ENCODE measurements around the gene CTSK.
"Not testable (repeated sequence)": the region's sequence is repeated elsewhere in the genome, so short reads cannot be mapped to it uniquely, and the experiment has no call there.

Gene CTSK

GRCh38 chr1:150808121-150808520 is at the start of gene CTSK:
CTSK (minus strand) TSS chr1:150808260; CDS start chr1:150806805, 1,455 bp downstream.
- DNase-seq = no peak

GRCh38 chr1:150852734-150853133 is 44.7 kb upstream of the CTSK start:
- DNase-seq = not testable (repeated sequence)

- DNase-seq = not testable (repeated sequence)
Measured at GRCh38 chr1:150850801-150851362, 42.8 kb upstream of the CTSK start.

- no peak for DNase-seq
Measured at GRCh38 chr1:150846473-150847146, 38.5 kb upstream of the CTSK start.

GRCh38 chr1:150843474-150843873 is 35.4 kb upstream of the CTSK start:
- DNase-seq = no peak

GRCh38 chr1:150842964-150843363 is 34.9 kb upstream of the CTSK start:
- no peak for DNase-seq

GRCh38 chr1:150842343-150842742 is 34.3 kb upstream of the CTSK start:
- DNase-seq = no peak

- DNase-seq = no peak
Measured at GRCh38 chr1:150841626-150842025, 33.6 kb upstream of the CTSK start.

GRCh38 chr1:150840850-150841249 is 32.8 kb upstream of the CTSK start:
- DNase-seq = not testable (repeated sequence)

GRCh38 chr1:150836129-150836773 is 28.2 kb upstream of the CTSK start:
- peak in 1 of 3 experiments; percentile 16 for DNase-seq

- DNase-seq = not testable (repeated sequence)
Measured at GRCh38 chr1:150833961-150834360, 25.9 kb upstream of the CTSK start.

GRCh38 chr1:150832597-150832996 is 24.5 kb upstream of the CTSK start:
- no peak for DNase-seq

GRCh38 chr1:150829751-150830150 is 21.7 kb upstream of the CTSK start:
- no peak for DNase-seq

- DNase-seq = no peak
Measured at GRCh38 chr1:150826299-150826698, 18.2 kb upstream of the CTSK start.

- DNase-seq = no peak
Measured at GRCh38 chr1:150820730-150821512, 12.9 kb upstream of the CTSK start.

GRCh38 chr1:150815871-150816270 is 7.8 kb upstream of the CTSK start:
- DNase-seq = no peak

- peak; percentile 47 to 77 (median 48) for DNase-seq
Measured at GRCh38 chr1:150813028-150813707, 5.1 kb upstream of the CTSK start.

- no peak for DNase-seq
Measured at GRCh38 chr1:150810958-150811659, 3.0 kb upstream of the CTSK start.

- no peak for DNase-seq
Measured at GRCh38 chr1:150809651-150810050, 1.6 kb upstream of the CTSK start.

- DNase-seq = no peak
Measured at GRCh38 chr1:150808846-150809245, 786 bp upstream of the CTSK start.

GRCh38 chr1:150807249-150808023 is 624 bp downstream of the CTSK start:
- no peak for DNase-seq

Measured in NCI-H1417 (cell line).